ENCODE data around the gene FJX1. TPM values are rescaled to one million over a fixed set of nuclear protein-coding genes. Genes with fewer than 3 reads are reported as not detected.
A peak's percentile ranks its signal among the peaks of the same experiment; 100 is the strongest.

Gene FJX1
- polyA plus RNA-seq (ENCODE audit: insufficient read length), result 15.0 TPM
- long read RNA-seq, donor 1, transcript FJX1-201 (1 exons, 2,450 nt), result major isoform, 21 of 21 reads
- long read RNA-seq, donor 1, partial matches to known transcripts, result 0 of 21 reads
- long read RNA-seq, donor 1, other reads (novel, unspliced or antisense), result 0 of 21 reads
- long read RNA-seq, donor 2, transcript FJX1-201 (1 exons, 2,450 nt), result major isoform, 18 of 18 reads
- long read RNA-seq, donor 2, partial matches to known transcripts, result 0 of 18 reads
- long read RNA-seq, donor 2, other reads (novel, unspliced or antisense), result 0 of 18 reads
- long read RNA-seq, donor 3, transcript FJX1-201 (1 exons, 2,450 nt), result major isoform, 21 of 21 reads
- long read RNA-seq, donor 3, partial matches to known transcripts, result 0 of 21 reads
- long read RNA-seq, donor 3, other reads (novel, unspliced or antisense), result 0 of 21 reads
- long read RNA-seq, donor 4, partial matches to known transcripts, result 0 of 3 reads
- long read RNA-seq, donor 4, other reads (novel, unspliced or antisense), result 0 of 3 reads
- long read RNA-seq, donor 5, transcript FJX1-201 (1 exons, 2,450 nt), result major isoform, 34 of 34 reads
- long read RNA-seq, donor 5, partial matches to known transcripts, result 0 of 34 reads
- long read RNA-seq, donor 5, other reads (novel, unspliced or antisense), result 0 of 34 reads
- long read RNA-seq, donor 6, transcript FJX1-201 (1 exons, 2,450 nt), result major isoform, 23 of 23 reads
- long read RNA-seq, donor 6, partial matches to known transcripts, result 0 of 23 reads
- long read RNA-seq, donor 6, other reads (novel, unspliced or antisense), result 0 of 23 reads
- long read RNA-seq, donor 7, transcript FJX1-201 (1 exons, 2,450 nt), result major isoform, 34 of 34 reads
- long read RNA-seq, donor 7, partial matches to known transcripts, result 0 of 34 reads
- long read RNA-seq, donor 7, other reads (novel, unspliced or antisense), result 0 of 34 reads
- long read RNA-seq, donor 8, transcript FJX1-201 (1 exons, 2,450 nt), result major isoform, 8 of 8 reads
- long read RNA-seq, donor 8, partial matches to known transcripts, result 0 of 8 reads
- long read RNA-seq, donor 8, other reads (novel, unspliced or antisense), result 0 of 8 reads

GRCh38 chr11:35617687-35618496 is at the start of gene FJX1:
Gene FJX1, plus strand, starts transcription at chr11:35618460. Its CDS starts 177 bp downstream, at chr11:35618637.
- DNase-seq, result peak; percentile 77

- DNase-seq, result no peak
Measured at GRCh38 chr11:35571696-35572095, 46.6 kb upstream of the FJX1 start.

GRCh38 chr11:35579557-35580396 is 38.5 kb upstream of the FJX1 start:
- DNase-seq, result no peak

DNA sequence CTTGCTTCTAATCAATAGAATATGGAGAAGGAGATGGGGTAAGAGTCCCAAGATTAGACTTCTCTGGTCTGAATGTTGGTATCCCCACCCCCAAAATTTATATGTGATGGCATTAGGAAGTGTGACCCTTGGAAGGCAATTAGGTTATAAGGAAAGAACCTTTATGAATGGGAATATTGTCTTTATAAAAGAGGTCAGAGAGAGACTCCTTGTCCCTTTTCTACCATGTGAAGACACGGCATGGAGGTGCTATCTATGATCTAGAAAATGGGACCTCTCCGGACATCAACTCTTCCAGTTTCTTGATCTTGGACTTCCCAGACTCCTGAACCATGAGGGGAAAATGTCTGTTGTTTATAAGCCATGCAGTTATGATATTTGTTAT is 37.9 kb upstream of the FJX1 start:
- DNase-seq, result no peak

- no peak for DNase-seq
Measured at GRCh38 chr11:35582033-35582432, 36.2 kb upstream of the FJX1 start.

GRCh38 chr11:35583126-35583525 is 35.1 kb upstream of the FJX1 start:
- no peak for DNase-seq

GRCh38 chr11:35583843-35584242 is 34.4 kb upstream of the FJX1 start:
- DNase-seq, result no peak

DNA sequence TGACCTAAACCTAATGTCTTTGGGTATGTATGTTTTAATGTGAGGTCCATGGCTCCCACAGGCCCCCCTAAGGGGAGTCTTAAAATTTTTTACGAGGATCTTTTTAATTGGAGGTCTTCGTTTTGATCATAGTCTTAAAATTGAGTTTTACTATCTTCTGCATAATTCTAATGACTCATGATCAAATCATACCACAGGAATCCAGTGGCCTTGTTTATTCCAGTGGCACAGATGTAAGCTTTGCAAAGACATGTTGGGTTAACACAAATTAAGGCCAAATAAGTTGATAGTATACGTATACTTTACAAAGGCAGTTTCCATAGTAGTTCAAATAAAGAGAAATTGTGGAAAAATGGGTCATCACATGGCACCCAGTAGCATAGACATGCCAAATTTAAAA is 33.9 kb upstream of the FJX1 start:
- no peak for DNase-seq

GRCh38 chr11:35585416-35585815 is 32.8 kb upstream of the FJX1 start:
- DNase-seq, result no peak

GRCh38 chr11:35586222-35586621 is 32.0 kb upstream of the FJX1 start:
- DNase-seq, result no peak

DNA sequence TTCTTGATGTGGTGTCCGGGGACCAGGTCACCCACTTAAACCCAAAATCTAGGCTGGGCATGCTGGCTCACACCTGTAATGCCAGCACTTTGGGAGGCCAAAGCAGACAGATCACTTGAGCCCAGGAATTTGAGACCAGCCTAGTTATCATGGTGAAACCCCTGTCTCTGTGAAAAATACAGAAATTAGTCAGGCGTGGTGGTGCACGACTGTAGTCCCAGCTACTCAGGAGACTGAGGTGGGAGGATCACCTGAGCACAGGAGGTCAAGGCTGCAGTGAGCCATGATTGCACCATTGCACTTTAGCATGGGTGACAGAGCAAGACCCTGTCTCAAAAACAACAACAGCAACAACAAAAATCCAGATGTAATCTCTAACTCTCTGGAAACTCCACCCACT is 30.3 kb upstream of the FJX1 start:
- no peak for DNase-seq

DNA sequence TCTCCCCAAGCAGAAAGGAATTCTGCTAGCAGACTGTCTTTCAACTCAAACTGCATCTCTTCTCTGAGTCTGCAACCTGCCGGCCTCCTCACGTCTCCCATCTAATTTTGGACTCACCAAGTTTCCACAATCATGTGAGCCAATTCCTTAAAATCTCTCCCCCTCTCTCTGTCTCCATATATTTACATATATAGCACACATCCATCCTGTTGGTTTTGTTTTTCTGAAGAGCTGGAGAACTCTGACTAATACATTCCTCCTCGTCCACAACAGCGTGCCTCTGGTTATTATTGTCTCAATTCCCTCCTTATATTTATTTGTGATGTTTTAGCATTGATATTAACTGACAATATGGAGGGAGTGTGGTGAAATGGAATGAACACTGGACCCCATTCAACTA is 29.6 kb upstream of the FJX1 start:
- no peak for DNase-seq

GRCh38 chr11:35589281-35589680 is 29.0 kb upstream of the FJX1 start:
- no peak for DNase-seq

- no peak for DNase-seq
Measured at GRCh38 chr11:35590412-35590811, 27.8 kb upstream of the FJX1 start.

DNA sequence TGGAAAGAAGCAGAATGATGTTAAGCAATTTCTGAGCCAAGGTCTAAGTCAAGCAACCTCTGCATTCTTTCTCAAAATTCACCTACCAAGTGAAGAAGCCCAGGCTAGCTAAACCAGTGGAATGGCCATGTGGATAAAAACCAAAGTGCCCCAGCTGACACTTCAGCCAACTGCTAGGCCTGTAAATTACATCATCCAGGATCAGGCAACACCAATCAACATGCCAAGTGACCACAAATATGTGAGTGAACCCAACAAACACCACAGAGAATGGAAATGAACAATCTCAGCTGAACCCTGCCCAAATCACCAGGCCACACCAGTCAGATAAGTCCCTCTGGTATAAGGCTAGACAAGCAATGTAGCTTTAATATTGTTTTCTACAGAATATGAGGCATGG is 25.1 kb upstream of the FJX1 start:
- no peak for DNase-seq

DNA sequence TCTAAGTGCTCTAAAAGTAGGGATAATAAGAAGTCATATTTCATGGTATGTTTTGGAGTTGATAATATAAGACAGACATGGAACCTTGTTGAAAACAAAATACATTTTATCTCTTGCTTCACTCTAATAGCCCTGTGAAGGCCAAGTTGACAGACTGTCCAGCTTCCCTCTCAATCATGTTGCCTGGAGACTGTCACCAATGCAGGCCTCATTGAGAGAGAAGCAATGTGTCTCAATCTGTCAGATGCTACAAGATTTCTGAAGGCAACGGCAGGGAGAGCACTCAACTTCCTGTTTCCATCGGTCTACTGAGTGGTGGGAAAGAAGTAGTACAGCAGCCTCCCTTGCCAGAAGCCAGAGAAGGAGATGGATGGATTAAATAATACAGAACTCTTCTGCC is 23.6 kb upstream of the FJX1 start:
- DNase-seq, result no peak

DNA sequence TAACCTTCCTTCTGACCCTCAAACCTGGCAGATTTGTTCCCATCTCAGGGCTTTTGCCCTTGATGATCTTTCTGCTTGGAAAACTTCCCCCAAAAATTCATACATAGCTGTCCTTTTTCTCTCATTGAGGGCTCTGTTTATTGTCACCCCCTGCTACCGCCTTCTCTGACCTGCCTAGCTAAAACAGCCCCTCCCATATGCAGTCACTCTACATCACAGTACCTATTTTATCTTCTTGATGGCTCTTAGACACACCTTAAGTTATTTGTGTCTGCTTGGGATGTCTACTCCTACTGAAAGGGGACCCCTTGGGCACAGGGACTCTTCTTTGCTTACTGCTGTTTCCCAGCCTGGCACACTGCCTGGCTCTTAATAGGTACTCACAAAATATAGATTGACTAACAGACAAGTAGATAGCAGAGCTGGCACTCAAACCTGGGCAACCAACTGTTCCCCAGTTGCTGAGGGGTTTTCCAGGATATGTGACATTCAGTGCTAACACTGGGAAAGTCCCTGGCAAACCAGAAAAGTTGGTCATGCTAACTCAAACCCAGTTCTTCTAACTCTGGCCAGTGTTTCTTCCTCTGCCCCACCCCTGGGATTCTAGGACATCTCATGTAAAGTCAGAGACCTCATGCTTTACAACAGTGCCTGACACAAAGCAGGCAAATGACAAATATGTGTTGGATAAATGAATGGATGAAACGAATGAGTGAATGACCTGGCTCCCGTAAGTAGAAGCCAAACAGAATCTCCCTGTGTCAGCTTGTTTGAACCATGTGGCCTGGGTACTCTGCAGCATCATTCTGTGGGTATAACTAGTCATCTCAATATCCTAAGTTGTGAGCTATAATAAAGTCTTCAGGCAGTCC is 19.8 kb upstream of the FJX1 start:
- DNase-seq, result no peak

DNA sequence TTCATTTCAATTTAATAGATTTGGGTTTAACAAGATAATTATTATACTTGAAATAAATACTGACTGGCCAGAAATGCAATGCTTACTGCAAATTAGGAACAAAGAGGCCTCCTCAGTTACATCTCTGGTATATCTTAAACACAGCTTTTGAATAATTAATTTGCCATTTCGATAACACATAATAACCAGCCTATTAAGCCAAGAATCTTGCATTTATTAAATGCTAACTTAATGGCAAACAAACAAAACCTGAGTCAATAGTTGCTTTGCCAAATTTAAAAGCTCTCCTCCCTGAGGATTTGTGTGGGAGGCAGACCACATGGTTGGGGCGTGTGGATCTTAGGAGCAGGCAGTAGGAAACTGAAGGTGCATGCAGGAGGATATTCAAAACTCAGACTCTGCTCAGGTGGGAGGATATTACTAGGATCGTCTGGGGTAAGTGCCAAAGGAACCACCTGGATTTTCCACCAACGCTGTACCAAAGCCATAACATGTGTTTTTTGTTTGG is 17.9 kb upstream of the FJX1 start:
- DNase-seq, result no peak

GRCh38 chr11:35602160-35602793 is 16.0 kb upstream of the FJX1 start:
- DNase-seq, result no peak

Data from left kidney (tissue), 8 donors.